GM19467 (cell line): ENCODE results near the gene C1orf159.
"Not testable (repeated sequence)": the region's sequence is repeated elsewhere in the genome, so short reads cannot be mapped to it uniquely, and the experiment has no call there.

Experiments used
- ATAC-seq: cut with Tn5 transposase; IDR thresholded peaks from one replicate; pipeline ENCODE4 v1.9.1; 2021; ENCODE audit warnings: mild to moderate bottlenecking, moderate library complexity; ENCODE audit not compliant: unreplicated experiment

The C1orf159 gene

DNA sequence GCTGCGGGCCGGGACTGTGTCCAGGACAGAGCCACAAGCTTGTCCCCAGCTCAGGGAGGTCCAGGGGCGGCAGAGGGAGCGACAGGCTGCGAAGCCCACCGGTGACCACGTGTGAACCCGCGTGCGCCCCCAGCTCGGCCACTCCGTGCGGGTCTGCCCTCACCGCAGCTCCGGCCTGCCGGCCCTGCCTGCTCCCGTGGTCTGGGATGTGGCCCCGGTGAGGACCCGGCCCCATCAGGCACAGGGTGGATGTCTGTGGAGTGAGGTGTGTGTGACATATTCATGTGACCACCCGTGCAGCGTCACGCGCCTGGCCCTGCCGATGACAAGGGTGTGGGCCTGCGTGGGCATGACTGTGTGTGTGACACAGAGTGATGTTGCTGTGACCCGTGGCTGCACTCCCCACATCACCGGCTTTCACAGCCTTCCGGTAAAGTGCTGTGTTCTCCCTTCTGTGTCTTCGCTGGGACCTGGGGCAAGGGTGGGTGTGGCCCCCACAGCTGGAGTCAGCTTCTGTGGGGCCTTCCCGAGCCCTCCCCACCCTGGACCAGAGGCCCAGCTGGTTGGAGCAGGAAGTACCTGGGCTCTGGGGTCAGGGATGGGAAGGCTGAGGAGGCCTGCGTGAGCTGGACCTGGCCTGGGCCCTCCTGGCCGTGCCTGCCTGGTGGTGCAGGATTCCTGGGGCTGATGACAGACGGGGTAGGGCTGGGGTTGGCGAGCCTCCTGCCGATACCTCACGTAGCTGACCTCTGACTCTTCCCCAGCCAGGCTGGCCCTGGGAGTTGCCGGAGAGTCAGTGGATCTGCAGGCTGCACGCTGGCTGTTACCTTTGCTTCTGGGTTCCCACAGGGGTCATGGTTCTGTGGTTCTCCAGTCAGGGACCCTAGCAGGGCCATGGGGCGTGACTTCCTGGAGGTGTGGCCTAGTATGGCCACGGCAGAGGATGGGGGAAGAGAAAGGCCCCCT is 45.9 kb downstream of the C1orf159 start:
- no peak for ATAC-seq

DNA sequence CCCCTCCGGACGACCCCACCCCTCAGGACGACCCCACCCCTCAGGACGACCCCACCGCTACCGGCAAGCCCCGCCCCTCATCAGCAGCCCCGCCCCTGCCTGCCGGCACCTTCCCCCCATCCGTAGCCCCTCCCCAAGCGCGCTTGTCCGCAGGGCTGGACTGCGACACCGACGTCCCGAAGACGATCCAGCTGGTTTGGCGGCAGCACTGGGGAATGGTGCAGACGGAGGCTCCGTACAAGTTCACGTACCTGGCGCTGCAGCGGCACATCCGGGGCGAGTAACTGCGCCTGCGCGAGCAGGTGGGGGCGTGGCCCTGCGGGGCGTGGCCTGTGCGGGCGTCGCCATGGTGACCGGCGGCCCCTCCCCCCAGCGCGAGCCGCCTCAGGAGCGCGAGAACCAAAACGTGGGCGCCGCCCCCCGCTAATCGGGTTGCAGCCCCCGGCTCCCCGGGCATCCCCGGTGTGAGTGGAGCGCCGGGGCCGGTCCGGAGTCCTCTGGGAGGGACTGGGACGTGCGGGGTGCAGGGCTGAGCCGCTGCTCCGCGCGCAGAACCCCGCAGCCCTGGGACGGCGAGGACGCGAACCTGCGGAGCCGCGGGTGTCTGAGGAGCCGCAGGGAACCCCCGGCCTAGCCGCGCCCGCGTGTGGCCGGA is 46.7 kb downstream of the C1orf159 start:
- ATAC-seq = peak; percentile 41

DNA sequence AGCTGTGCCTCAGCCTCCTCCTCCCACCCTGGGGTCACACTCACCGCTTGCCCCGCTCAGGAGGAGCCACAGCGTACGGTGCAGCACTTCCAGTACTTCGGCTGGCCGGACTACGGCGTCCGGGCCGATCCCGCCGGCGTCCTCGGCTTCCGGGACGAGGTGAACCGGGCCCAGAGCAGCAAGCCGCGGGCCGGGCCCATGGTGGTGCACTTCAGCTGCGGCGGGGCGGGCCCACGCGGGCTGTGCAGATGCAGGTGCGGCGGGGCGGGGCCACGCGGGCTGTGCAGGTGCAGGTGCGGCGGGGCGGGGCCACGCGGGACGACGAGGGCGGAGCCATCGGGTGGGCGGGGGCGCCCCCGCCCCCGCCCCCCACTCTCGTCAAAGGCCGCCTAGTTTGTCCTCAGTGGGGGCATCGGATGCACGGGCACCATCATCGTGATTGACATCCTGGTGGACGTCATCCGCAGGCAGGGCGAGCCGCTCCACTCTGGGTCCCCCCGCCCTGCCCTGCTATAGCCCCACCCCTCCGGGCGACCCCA is 47.3 kb downstream of the C1orf159 start:
- no peak for ATAC-seq

- ATAC-seq = no peak
Measured at GRCh38 chr1:1067860-1068516, 47.9 kb downstream of the C1orf159 start.

GRCh38 chr1:1067284-1067859 is 48.5 kb downstream of the C1orf159 start:
- no peak for ATAC-seq

- ATAC-seq = no peak
Measured at GRCh38 chr1:1066403-1067283, 49.2 kb downstream of the C1orf159 start.

DNA sequence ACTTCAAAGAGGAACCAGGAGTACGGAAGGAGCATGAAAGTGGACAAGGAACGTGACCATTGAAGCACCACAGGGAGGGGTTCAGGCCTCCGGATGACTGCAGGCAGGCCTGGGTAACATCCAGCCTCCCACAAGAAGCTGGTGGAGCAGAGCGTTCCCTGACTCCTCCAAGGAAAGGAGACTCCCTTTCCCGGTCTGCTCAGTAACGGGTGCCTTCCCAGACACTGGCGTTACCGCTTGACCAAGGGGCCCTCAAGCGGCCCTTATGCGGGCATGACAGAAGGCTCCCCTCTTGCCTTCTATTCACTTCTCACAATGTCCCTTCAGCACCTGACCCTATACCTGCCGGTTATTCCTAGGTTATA is 50.0 kb downstream of the C1orf159 start:
- not testable (repeated sequence) for ATAC-seq

GRCh38 chr1:1065265-1065939 is 50.5 kb downstream of the C1orf159 start:
- no peak for ATAC-seq

DNA sequence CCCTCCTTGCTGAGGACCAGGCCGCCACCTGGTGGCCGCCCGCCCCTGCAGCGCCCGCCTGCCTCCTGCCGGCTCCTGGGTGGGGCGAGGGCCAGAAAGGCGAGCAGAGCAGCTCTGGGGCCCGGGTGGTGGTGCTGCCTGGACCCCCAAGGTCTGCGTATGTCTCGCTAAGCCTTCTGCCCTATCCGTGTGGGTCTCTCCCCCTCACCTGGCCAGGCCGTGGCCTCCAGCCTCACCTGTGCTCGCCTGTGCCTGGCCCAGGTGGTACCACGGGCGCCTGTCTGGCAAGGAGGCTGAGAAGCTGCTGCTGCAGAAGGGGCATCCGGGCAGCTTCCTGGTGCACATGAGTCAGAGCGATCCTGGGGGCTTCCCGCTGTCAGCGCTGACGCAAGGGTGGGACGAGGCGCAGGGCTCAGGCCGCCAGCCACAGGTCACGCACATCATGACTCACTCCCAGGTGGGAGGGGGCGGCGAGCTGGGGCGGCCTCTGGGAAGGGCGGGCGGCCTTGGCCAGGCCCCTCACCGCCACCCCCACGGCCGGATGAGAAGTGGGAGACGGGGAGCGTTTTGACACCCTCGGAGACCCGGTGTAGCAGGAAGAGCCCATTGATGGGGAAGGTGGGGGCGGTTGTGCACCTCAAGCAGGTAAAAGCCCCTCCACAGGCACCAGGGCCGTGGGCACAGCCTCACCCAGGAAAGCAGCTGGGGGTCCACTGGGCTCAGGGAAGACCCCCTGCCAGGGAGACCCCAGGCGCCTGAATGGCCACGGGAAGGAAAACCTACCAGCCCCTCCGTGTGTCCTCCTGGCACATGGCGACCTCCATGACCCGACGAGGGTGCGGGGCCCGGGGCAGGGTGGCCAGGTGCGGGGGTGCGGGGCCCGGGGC is 51.7 kb downstream of the C1orf159 start:
- peak; percentile 40 for ATAC-seq

GRCh38 chr1:1063261-1063944 is 52.5 kb downstream of the C1orf159 start:
- ATAC-seq = no peak

DNA sequence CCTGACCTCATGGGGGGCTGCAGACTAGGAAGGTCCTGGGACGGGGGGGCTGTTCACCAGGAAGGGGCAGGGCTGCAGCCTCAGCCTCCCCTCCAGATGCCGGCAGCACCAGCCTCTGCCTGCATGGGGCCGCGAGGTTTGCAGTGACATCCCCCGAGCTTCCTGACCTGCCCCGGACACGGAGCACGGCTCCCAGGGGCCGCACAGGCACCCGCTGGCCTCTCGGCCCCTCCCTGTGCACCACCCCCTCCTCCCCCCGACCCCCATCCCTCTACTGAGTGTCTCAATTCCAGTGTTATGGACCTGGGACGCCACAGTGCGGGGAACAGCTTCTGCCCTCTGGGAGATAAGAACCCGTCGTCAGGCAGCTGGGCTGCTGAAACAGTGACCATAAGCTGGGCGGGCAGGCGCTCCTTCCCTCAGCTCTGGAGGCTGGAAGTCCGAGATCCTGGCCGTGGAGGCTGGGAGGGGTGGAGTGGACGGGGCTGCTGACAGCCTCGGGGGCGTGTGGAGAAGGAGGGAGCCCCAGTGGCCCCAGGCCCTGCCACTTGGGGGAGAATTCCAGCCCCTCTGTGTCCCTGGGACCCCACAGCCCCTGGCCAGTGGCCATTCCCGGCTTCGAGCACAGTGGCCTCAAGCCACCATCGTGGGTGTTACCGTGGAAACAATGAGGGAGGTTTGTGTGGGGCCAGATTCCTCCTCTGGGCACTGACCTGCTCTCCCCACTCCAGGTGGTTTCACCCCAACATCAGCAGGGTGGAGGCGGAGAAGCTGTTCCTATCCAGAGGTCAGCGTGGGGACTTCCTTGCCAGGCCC is 53.3 kb downstream of the C1orf159 start:
- ATAC-seq = no peak

DNA sequence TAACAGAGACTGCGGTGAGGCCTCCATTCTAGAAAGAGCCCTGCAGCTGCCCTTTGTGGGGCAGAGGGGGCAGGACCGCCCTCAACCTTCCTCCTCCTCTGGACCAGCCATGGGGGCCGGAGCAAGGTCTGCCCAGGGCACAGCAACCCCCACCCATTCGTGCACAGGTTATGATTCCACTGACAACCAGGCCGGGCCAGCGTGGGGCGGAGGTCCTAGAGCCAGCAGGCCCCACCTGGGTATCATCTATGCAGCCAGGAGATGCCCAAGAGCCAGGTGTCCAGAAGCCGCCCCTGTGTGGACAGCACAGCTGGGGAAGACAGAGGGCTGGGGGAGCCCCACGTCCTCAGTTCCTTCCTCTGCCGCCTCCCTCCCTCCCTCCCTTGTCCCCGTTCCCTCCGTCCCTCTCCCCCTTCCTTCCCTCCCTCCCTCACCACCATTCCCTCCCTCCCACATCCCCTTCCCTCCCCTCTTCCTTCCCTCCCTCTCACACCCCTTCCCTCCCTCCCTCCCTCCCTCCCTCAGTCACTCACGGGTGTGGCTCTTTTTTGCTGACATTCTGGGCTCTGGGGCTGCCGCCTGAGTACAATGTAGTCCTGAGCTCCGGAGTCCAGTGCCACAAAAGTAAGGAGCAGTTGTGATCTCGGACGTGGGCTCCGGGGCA is 54.1 kb downstream of the C1orf159 start:
- ATAC-seq = no peak

DNA sequence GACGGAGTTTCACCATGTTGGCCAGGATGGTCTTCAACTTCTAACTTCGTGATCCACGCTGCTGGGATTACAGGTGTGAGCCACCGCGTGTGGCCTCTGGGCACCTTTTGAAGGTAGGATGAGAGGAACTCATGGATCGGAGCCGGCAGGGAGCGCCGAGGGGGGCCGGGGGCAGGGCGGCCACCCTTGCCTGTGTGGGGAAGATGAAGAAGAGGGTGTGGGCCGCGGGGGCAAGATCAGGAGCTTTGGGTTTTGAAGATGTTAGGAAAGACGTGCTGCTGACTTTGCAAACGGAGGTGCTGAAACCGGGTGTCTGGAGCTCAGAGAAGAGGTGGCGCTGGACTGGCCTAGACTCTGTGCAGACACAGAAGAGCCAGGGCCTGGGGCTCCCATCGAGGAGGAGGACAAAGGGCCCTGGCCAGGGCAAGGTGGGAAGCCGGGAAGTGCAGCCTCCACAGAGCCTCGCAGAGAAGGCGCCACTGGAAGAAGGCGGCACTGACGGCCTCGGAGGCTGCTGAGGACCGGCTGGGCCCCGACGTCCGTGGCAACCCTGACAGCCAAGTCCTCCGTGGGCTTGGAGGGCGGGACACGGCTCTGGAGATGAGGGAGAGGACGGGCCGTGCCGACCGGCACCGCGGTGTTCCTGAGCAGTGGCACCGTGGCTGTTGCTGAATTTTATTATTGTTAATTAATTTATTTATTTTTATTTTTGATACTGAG is 55.4 kb downstream of the C1orf159 start:
- ATAC-seq = no peak

DNA sequence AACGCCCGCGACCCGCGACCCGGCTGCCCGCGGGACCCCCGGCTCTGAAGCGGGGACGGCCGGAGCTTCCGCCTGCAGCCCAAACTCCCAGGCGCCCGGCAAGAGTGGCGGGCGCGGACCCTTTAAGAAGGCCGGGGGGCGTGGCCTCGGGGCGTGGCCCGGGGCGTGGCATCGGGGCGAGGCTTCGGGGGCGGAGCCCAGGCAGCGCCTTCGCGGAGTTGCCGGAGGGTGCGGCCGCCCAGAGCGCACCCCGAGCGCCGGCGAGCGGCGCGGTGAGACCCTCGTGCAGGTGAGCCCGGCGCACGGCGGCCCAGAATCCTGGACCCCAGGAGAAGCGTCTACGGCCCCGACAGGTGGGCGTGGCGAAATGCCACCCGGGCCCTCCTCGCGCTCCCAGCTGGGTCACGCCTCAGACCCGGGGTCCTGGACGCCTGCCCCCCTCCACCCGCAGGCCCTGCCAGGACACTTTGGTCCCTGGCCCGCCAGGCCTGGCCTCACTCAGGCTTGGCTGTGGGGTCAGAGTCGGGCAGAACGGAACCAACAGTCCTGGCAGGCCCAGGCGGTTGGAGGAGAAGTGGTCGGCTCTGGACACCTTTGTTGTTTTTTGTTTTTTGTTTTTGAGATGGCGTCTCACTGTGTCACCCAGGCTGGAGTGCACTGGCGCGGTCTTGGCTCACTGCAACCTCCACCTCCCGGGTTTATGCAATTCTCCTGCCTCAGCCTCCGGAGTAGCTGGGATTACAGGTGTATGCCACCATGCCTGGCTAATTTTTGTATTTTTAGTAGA is 56.2 kb downstream of the C1orf159 start:
- ATAC-seq = peak; percentile 58

- ATAC-seq = peak; percentile 22
Measured at GRCh38 chr1:1058921-1059493, 56.9 kb downstream of the C1orf159 start.
